MM.1S (cell line): ENCODE results near the gene NSF.

Experiments
- EZH2phosphoT487 ChIP-seq: fragments of 300-600 bp; sonication (generic); IDR thresholded peaks from 2 replicates; pipeline ENCODE4 v1.6.1; 2018; ENCODE audit warnings: antibody characterized with exemption, low read length
- TF ChIP-seq, protein P1 (sequence below): fragments of 300-600 bp; sonication (generic); IDR thresholded peaks from 2 replicates; pipeline ENCODE4 v1.5.1; 2016; ENCODE audit warnings: antibody characterized with exemption, low read length, mixed read lengths

DNA sequence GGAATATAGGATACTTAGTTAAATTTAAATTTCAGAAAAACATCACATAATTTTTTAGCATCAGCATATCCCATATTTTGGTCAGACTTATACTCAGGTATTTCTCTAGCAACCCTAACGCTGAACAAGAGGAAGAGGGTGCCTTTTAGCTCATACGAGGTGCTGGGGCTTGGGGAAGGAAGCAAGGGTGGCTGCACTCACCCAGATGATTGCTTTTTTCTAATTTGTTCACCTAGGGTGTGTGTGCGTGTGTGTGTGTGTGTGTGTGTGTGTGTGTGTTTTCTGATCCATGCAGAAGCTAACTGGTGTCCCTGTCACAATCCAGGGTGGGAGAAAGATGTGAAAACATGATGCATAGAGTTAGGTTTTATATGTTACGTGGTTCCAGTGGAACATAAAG is 146.9 kb downstream of the NSF start:
- no peak for TF ChIP-seq EZH2phosphoT487
- TF ChIP-seq, protein P1, sequence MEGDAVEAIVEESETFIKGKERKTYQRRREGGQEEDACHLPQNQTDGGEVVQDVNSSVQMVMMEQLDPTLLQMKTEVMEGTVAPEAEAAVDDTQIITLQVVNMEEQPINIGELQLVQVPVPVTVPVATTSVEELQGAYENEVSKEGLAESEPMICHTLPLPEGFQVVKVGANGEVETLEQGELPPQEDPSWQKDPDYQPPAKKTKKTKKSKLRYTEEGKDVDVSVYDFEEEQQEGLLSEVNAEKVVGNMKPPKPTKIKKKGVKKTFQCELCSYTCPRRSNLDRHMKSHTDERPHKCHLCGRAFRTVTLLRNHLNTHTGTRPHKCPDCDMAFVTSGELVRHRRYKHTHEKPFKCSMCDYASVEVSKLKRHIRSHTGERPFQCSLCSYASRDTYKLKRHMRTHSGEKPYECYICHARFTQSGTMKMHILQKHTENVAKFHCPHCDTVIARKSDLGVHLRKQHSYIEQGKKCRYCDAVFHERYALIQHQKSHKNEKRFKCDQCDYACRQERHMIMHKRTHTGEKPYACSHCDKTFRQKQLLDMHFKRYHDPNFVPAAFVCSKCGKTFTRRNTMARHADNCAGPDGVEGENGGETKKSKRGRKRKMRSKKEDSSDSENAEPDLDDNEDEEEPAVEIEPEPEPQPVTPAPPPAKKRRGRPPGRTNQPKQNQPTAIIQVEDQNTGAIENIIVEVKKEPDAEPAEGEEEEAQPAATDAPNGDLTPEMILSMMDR: no peak
